IMR-90 (cell line): ENCODE measurements around the gene RORB. TPM values are rescaled to one million over a fixed set of nuclear protein-coding genes. Genes with fewer than 3 reads are reported as not detected.

ENCODE experiments used
- ATAC-seq: fragments of 200-7000 bp; cut with Tn5 transposase; 2 replicates; pipeline ENCODE4 v1.9.1; 2020; ENCODE audit warnings: low read depth, mild to moderate bottlenecking, moderate library complexity
- BruUV-seq: library from RNA; stranded (reverse); fragments of 400-500 nt; replicated peaks from 2 replicates; lab custom pipeline; 2021; lab: Mats Ljungman, UMichigan
- CTCF ChIA-PET: fragments of 300-600 bp; formaldehyde crosslinking; extraction: SDS; loops from one replicate; lab custom pipeline; 2021; ENCODE audit warnings: antibody characterized with exemption; lab: Yijun Ruan, JAX
- POLR2A ChIA-PET: fragments of 300-600 bp; sonication (Branson Sonifier 250); formaldehyde crosslinking; loops from one replicate; lab custom pipeline; 2022; ENCODE audit warnings: antibody characterized with exemption; ENCODE audit not compliant: unreplicated experiment; lab: Charles Lee
- DNase-seq: peaks from one replicate; pipeline ENCODE4 v3.0.0; 2013
- H2AFZ ChIP-seq: replicated peaks from 2 replicates; pipeline ENCODE3; 2013; ENCODE audit warnings: low read length, mild to moderate bottlenecking; ENCODE audit not compliant: poor library complexity
- H2AK5ac ChIP-seq: 2 replicates; pipeline ENCODE4 v1.6.1; 2013; ENCODE audit warnings: low read depth, low read length, inconsistent platforms
- H2AK9ac ChIP-seq: replicated peaks from 2 replicates; pipeline ENCODE3; 2013; ENCODE audit warnings: mild to moderate bottlenecking, low read depth, low read length, moderate library complexity; ENCODE audit not compliant: poor library complexity
- H2BK120ac ChIP-seq: 2 replicates; pipeline ENCODE4 v1.6.1; 2013; ENCODE audit warnings: low read depth, low read length, inconsistent platforms
- H2BK15ac ChIP-seq: 3 replicates; pipeline ENCODE4 v1.6.1; 2013; ENCODE audit warnings: low read depth, low read length, inconsistent platforms
- H2BK20ac ChIP-seq: 2 replicates; pipeline ENCODE4 v1.6.1; 2013; ENCODE audit warnings: low read depth, mild to moderate bottlenecking, inconsistent platforms, low read length, moderate library complexity
- H2BK5ac ChIP-seq: 2 replicates; pipeline ENCODE4 v1.6.1; 2013; ENCODE audit warnings: mild to moderate bottlenecking, low read depth, low read length, inconsistent platforms; ENCODE audit not compliant: poor library complexity, severe bottlenecking
- H3K14ac ChIP-seq: replicated peaks from 2 replicates; pipeline ENCODE4 v1.6.1; 2013; ENCODE audit warnings: low read depth, low read length, inconsistent platforms
- H3K18ac ChIP-seq: 2 replicates; pipeline ENCODE4 v1.6.1; 2013; ENCODE audit warnings: low read depth, low read length, control low read depth
- H3K23ac ChIP-seq: 2 replicates; pipeline ENCODE4 v1.6.1; 2013; ENCODE audit warnings: low read depth, low read length, inconsistent platforms
- H3K27ac ChIP-seq: 2 replicates; pipeline ENCODE4 v1.5.1; 2013; ENCODE audit warnings: mild to moderate bottlenecking, control low read depth, low read length; ENCODE audit not compliant: insufficient read depth
- H3K27me3 ChIP-seq: 2 replicates; pipeline ENCODE4 v1.6.1; 2013; ENCODE audit warnings: low read length; ENCODE audit not compliant: control insufficient read depth, insufficient read depth
- H3K36me3 ChIP-seq: 2 replicates; pipeline ENCODE4 v1.6.1; 2013; ENCODE audit warnings: low read length, mixed read lengths; ENCODE audit not compliant: control insufficient read depth, insufficient read depth
- H3K4ac ChIP-seq: 2 replicates; pipeline ENCODE4 v1.6.1; 2013; ENCODE audit warnings: low read depth, low read length, inconsistent platforms
- H3K4me1 ChIP-seq: 2 replicates; pipeline ENCODE4 v1.6.1; 2013; ENCODE audit warnings: low read length, mixed read lengths; ENCODE audit not compliant: control insufficient read depth, insufficient read depth
- H3K4me2 ChIP-seq: 2 replicates; pipeline ENCODE4 v1.6.1; 2013; ENCODE audit warnings: low read depth, mild to moderate bottlenecking, control low read depth, low read length, moderate library complexity
- H3K4me3 ChIP-seq: 2 replicates; pipeline ENCODE4 v1.5.1; 2013; ENCODE audit warnings: low read depth, mild to moderate bottlenecking, control low read depth, low read length, moderate library complexity; ENCODE audit not compliant: insufficient read depth
- H3K56ac ChIP-seq: 2 replicates; pipeline ENCODE4 v1.6.1; 2013; ENCODE audit warnings: low read length, inconsistent platforms; ENCODE audit not compliant: insufficient read depth; ENCODE audit errors: extremely low read depth
- H3K79me1 ChIP-seq, 2 experiments: 2 replicates each; pipeline ENCODE4 v1.6.1; 2013; ENCODE audit warnings: low read length in 2 of 2, inconsistent platforms in 1 of 2, low read depth in 1 of 2
- H3K9ac ChIP-seq: 2 replicates; pipeline ENCODE4 v1.6.1; 2013; ENCODE audit warnings: low read depth, low read length, control low read depth
- H3K9me1 ChIP-seq: 2 replicates; pipeline ENCODE4 v1.6.1; 2013; ENCODE audit warnings: low read length, inconsistent platforms; ENCODE audit not compliant: insufficient read depth
- H3K9me3 ChIP-seq: 2 replicates; pipeline ENCODE4 v1.6.1; 2013; ENCODE audit warnings: low read length; ENCODE audit not compliant: control insufficient read depth, insufficient read depth
- H4K20me1 ChIP-seq: 2 replicates; pipeline ENCODE4 v1.6.1; 2013; ENCODE audit warnings: low read length, inconsistent platforms; ENCODE audit not compliant: insufficient read depth
- H4K5ac ChIP-seq: 2 replicates; pipeline ENCODE4 v1.6.1; 2013; ENCODE audit warnings: mild to moderate bottlenecking, low read depth, low read length, control low read depth
- H4K8ac ChIP-seq, 2 experiments: 2 replicates each; pipeline ENCODE4 v1.6.1; 2013; ENCODE audit warnings: low read depth in 2 of 2, low read length in 2 of 2, control low read depth in 1 of 2, inconsistent platforms in 1 of 2
- H4K91ac ChIP-seq: 2 replicates; pipeline ENCODE4 v1.6.1; 2013; ENCODE audit warnings: low read depth, low read length, inconsistent platforms; ENCODE audit not compliant: insufficient read depth
- BHLHE40 ChIP-seq: fragments of 150-350 bp; IDR thresholded peaks from 2 replicates; pipeline ENCODE4 v1.6.1; 2016; ENCODE audit warnings: mild to moderate bottlenecking, low read depth, low read length
- CEBPB ChIP-seq: IDR thresholded peaks from 2 replicates; pipeline ENCODE4 v1.6.1; 2012; ENCODE audit warnings: low read depth, low read length, improper control_type of control experiment
- CHD1 ChIP-seq: IDR thresholded peaks from 2 replicates; pipeline ENCODE4 v1.6.1; 2012; ENCODE audit warnings: low read depth, low read length, improper control_type of control experiment
- CTCF ChIP-seq: conservative IDR thresholded peaks from 2 replicates; pipeline ENCODE4 v1.5.1; 2012; ENCODE audit warnings: mild to moderate bottlenecking, low read depth, low read length, improper control_type of control experiment
- ELK1 ChIP-seq: fragments of 150-350 bp; IDR thresholded peaks from 2 replicates; pipeline ENCODE4 v1.6.1; 2016; ENCODE audit warnings: low read depth, mild to moderate bottlenecking, low read length, moderate library complexity, borderline replicate concordance
- FOS ChIP-seq: fragments of 150-350 bp; IDR thresholded peaks from 2 replicates; pipeline ENCODE4 v1.6.1; 2016; ENCODE audit warnings: low read depth, low read length
- MAFK ChIP-seq: IDR thresholded peaks from 2 replicates; pipeline ENCODE4 v1.6.1; 2012; ENCODE audit warnings: low read depth, low read length, improper control_type of control experiment
- MAZ ChIP-seq: IDR thresholded peaks from 2 replicates; pipeline ENCODE4 v1.6.1; 2012; ENCODE audit warnings: low read depth, mild to moderate bottlenecking, low read length, improper control_type of control experiment, moderate library complexity, borderline replicate concordance
- MXI1 ChIP-seq: IDR thresholded peaks from 2 replicates; pipeline ENCODE4 v1.6.1; 2012; ENCODE audit warnings: low read depth, mild to moderate bottlenecking, low read length, moderate library complexity, borderline replicate concordance
- NFE2L2 ChIP-seq: fragments of 150-350 bp; IDR thresholded peaks from 2 replicates; pipeline ENCODE4 v1.6.1; 2016; ENCODE audit warnings: low read depth, mild to moderate bottlenecking, low read length
- POLR2A ChIP-seq: IDR thresholded peaks from 2 replicates; pipeline ENCODE4 v1.6.1; 2012; ENCODE audit warnings: mild to moderate bottlenecking, low read depth, low read length
- RAD21 ChIP-seq: IDR thresholded peaks from 2 replicates; pipeline ENCODE4 v1.6.1; 2012; ENCODE audit warnings: low read length, improper control_type of control experiment
- RCOR1 ChIP-seq: IDR thresholded peaks from 2 replicates; pipeline ENCODE4 v1.6.1; 2012; ENCODE audit warnings: mild to moderate bottlenecking, low read length, improper control_type of control experiment; ENCODE audit not compliant: insufficient replicate concordance
- RFX5 ChIP-seq: IDR thresholded peaks from 2 replicates; pipeline ENCODE4 v1.8.0; 2012; ENCODE audit warnings: low read depth, mild to moderate bottlenecking, low read length, moderate library complexity
- SMC3 ChIP-seq: fragments of 150-350 bp; IDR thresholded peaks from 2 replicates; pipeline ENCODE4 v1.6.1; 2016; ENCODE audit warnings: low read depth, mild to moderate bottlenecking, antibody characterized with exemption, low read length, moderate library complexity
- USF2 ChIP-seq: fragments of 150-350 bp; IDR thresholded peaks from 2 replicates; pipeline ENCODE4 v1.6.1; 2017; ENCODE audit warnings: mild to moderate bottlenecking, antibody characterized with exemption, low read length, low read depth
- WGBS, 2 experiments: methylation state at CpG; one replicate each; pipeline versions ENCODE4 v1.1.5 to v1.1.7; 2013; ENCODE audit warnings: missing lambda C conversion rate in 2 of 2; ENCODE audit not compliant: insufficient read length in 1 of 2; ENCODE audit errors: extremely low coverage in 2 of 2; 5-methylcytosine and 5-hydroxymethylcytosine counted together
- dilution Hi-C: fragments of 300-500 bp; cut with HindIII; formaldehyde crosslinking; loops from one replicate; pipeline ENCODE4 v1.14.3; 2018; ENCODE audit warnings: low sequenced_read_pairs; ENCODE audit not compliant: unreplicated experiment
- in situ Hi-C: fragments of 300-500 bp; cut with MboI; formaldehyde crosslinking; loops from 3 replicates; pipeline ENCODE4 v1.14.3; 2019; ENCODE audit warnings: low sequenced_read_pairs, inconsistent platforms, mixed read lengths
- intact Hi-C: fragments of 100-400 bp; cut with micrococcal nuclease; formaldehyde crosslinking; loops from 2 replicates; pipeline ENCODE4 v1.10.0; 2022
- polyA plus RNA-seq, 3 experiments: library from polyadenylated mRNA; depleted of rRNA; stranded (reverse); fragments of >200 nt; gene quantifications; 2 replicates each; pipeline ENCODE4 v1.2.3, GENCODE V29; 2012; ENCODE audit warnings: low replicate concordance in 1 of 3
- total RNA-seq: library from RNA; depleted of rRNA; stranded (reverse); fragments of >200 nt; gene quantifications from 2 replicates; pipeline ENCODE4 v1.2.3, GENCODE V29; 2012

Gene RORB
- total and polyA plus RNA-seq, 2 of the 4 experiments (the other 2 are of a cell fraction): not detected

- WGBS, 2 experiments: no CpG with 5 or more reads among the region's 1 CpG
- no peak overlapping the region for H2AK5ac ChIP-seq
- POLR2A ChIA-PET: no interaction called here
Observed at GRCh38 chr9:74487395-74487794, 9.7 kb upstream of the RORB start.

More at GRCh38 chr9:74487395-74487794, 9.7 kb upstream of the RORB start:
- no peaks in the 10 kb centered on the region for H3K36me3 ChIP-seq
- H3K9me1 ChIP-seq: no peaks in the 10 kb centered on the region
- ATAC-seq (no peak), DNase-seq (no peak)
- no peaks in the 10 kb centered on the region for H3K27me3 ChIP-seq
- CTCF ChIA-PET: no interaction called here
- H3K9ac ChIP-seq: no peak overlapping the region
- H3K56ac ChIP-seq: no peak overlapping the region
- no peak overlapping the region for H3K23ac ChIP-seq
- no peak overlapping the region for H2BK15ac ChIP-seq
- H3K4me3 ChIP-seq: no peak overlapping the region
- intact Hi-C loops: no loop called here
- no peaks in the 10 kb centered on the region for H3K79me1 ChIP-seq
- H3K4ac ChIP-seq: no peak overlapping the region
- H4K5ac ChIP-seq: no peak overlapping the region
- no peak overlapping the region for H2BK5ac ChIP-seq
- in situ Hi-C loops: no loop called here
- H4K20me1 ChIP-seq: no peaks in the 10 kb centered on the region
- no peak overlapping the region for H2AFZ ChIP-seq
- dilution Hi-C loops: no loop called here
- H3K14ac ChIP-seq: no peak overlapping the region
- TF ChIP-seq MAZ: no peak
- TF ChIP-seq NFE2L2: no peak
- no peak for TF ChIP-seq RCOR1
- no peak for TF ChIP-seq USF2
- no peak for TF ChIP-seq POLR2A
- TF ChIP-seq RAD21: no peak
- TF ChIP-seq FOS: no peak
- TF ChIP-seq CHD1: no peak
- no peak for TF ChIP-seq CTCF
- no peak for TF ChIP-seq RFX5
- no peak for TF ChIP-seq ELK1
- TF ChIP-seq MXI1: no peak
- no peak for TF ChIP-seq MAFK
- no peak for TF ChIP-seq BHLHE40
- no peak for TF ChIP-seq CEBPB
- TF ChIP-seq SMC3: no peak
- H4K91ac ChIP-seq: no peak overlapping the region
- no peaks in the 10 kb centered on the region for H3K9me3 ChIP-seq
- no peak overlapping the region for H4K8ac ChIP-seq
- H2BK20ac ChIP-seq: no peak overlapping the region
- no peak overlapping the region for H3K4me2 ChIP-seq
- no peak overlapping the region for H2BK120ac ChIP-seq
- H3K4me1 ChIP-seq: no peaks in the 10 kb centered on the region
- H2AK9ac ChIP-seq: no peak overlapping the region
- no TSS peak for BruUV-seq
- H3K18ac ChIP-seq: no peak overlapping the region
- no peak overlapping the region for H3K27ac ChIP-seq
